T1000 (cell line): ENCODE results near the gene ZNF98.
A peak's percentile ranks its signal among the peaks of the same experiment; 100 is the strongest.

Source experiments
- DNase-seq: peaks from one replicate; lab custom pipeline; 2025; ENCODE audit warnings: mixed read lengths; lab: John Stamatoyannopoulos, UW

ZNF98 gene

GRCh38 chr19:22422211-22422610 is at the start of gene ZNF98:
Gene ZNF98 (minus strand): TSS chr19:22422346. CDS start chr19:22422224, 122 bp downstream.
- peak; percentile 49 for DNase-seq

- DNase-seq: no peak
Measured at GRCh38 chr19:22446605-22447004, 24.5 kb upstream of the ZNF98 start.

GRCh38 chr19:22438011-22438410 is 15.9 kb upstream of the ZNF98 start:
- no peak for DNase-seq

- DNase-seq: no peak
Measured at GRCh38 chr19:22427960-22428913, 6.1 kb upstream of the ZNF98 start.

GRCh38 chr19:22427547-22427946 is 5.4 kb upstream of the ZNF98 start:
- DNase-seq: no peak

- no peak for DNase-seq
Measured at GRCh38 chr19:22426901-22427300, 4.8 kb upstream of the ZNF98 start.

- no peak for DNase-seq
Measured at GRCh38 chr19:22421797-22422196, 349 bp downstream of the ZNF98 start.

GRCh38 chr19:22354665-22355064 is 67.5 kb downstream of the ZNF98 start:
- DNase-seq: no peak
